Activated CD4-positive, alpha-beta T cell treated with anti-CD3 and anti-CD28 coated beads for 36 hours (primary cell): ENCODE data around the gene WDR20. TPM values are rescaled to one million over a fixed set of nuclear protein-coding genes. Genes with fewer than 3 reads are reported as not detected.
A peak's percentile ranks its signal among the peaks of the same experiment; 100 is the strongest.
"Not testable (repeated sequence)": the region's sequence is repeated elsewhere in the genome, so short reads cannot be mapped to it uniquely, and the experiment has no call there.

Experiments used
- ATAC-seq: fragments of 200-7000 bp; cut with Tn5 transposase; one replicate; pipeline ENCODE4 v1.10.0; 2021; ENCODE audit warnings: mild to moderate bottlenecking, moderate library complexity
- CTCF ChIA-PET: fragments of 350-600 bp; sonication (Branson Sonifier 250); formaldehyde crosslinking; loops from one replicate; lab custom pipeline; 2021; ENCODE audit warnings: antibody characterized with exemption; lab: Charles Lee
- POLR2A ChIA-PET: fragments of 350-600 bp; sonication (Branson Sonifier 250); formaldehyde crosslinking; loops from one replicate; lab custom pipeline; 2021; ENCODE audit warnings: antibody characterized with exemption, inconsistent platforms; lab: Charles Lee
- DNase-seq: peaks from one replicate; pipeline ENCODE4 v3.0.0-alpha.2; 2020
- H3K27ac Mint-ChIP-seq: one replicate; pipeline ENCODE4 v1.8.0; 2021; ENCODE audit warnings: mixed read lengths
- H3K27me3 Mint-ChIP-seq: one replicate; pipeline ENCODE4 v1.8.0; 2021; ENCODE audit warnings: mixed read lengths
- H3K36me3 Mint-ChIP-seq: one replicate; pipeline ENCODE4 v1.8.0; 2021; ENCODE audit warnings: low read depth, mixed read lengths
- H3K4me1 Mint-ChIP-seq: one replicate; pipeline ENCODE4 v1.8.0; 2021; ENCODE audit warnings: mixed read lengths
- H3K4me3 Mint-ChIP-seq: one replicate; pipeline ENCODE4 v1.8.0; 2021; ENCODE audit warnings: mild to moderate bottlenecking, moderate library complexity, mixed read lengths
- H3K9me3 Mint-ChIP-seq: one replicate; pipeline ENCODE4 v1.8.0; 2021; ENCODE audit warnings: low read depth, mixed read lengths
- intact Hi-C, 2 experiments: fragments of 100-400 bp; cut with DNase I in 1 of 2; cut with micrococcal nuclease in 1 of 2; formaldehyde crosslinking; loops; one replicate each; pipeline versions ENCODE4 v1.14.2 to v1.15.1; 2022 to 2024; cut with DNase I, micrococcal nuclease
- total RNA-seq, 2 experiments: library from RNA; stranded (reverse); gene quantifications; one replicate each; pipeline ENCODE4 v1.2.3, GENCODE V29; 2021

Gene WDR20
- total RNA-seq, 2 experiments from 2014 or later: 18.2 to 24.8 TPM

DNA sequence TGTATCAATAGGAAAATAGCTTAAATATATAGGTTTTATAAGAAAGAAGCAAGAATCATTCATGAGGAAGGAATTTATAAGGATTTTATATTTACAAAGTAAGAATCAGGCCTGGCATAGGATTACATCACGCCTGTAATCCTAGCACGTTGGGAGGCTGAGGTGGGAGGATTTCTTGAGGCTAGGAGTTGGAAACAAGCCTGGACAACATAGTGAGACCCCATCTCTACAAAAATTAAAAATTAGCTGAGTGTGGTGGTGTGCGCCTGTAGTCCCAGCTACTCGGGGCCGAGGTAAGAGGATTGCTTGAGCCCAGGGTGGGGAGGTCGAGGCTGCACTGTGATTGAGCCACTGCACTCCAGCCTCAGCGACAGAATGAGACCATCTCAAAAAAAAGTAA lies 10.4 kb downstream of the WDR20 start:
- intact Hi-C loops: no loop called here
- POLR2A ChIA-PET: no interaction called here
- no peak for DNase-seq
- CTCF ChIA-PET: interaction anchor here (1.3 to 1.4 kb wide), 2 partner anchors 12 to 14 kb away, joined by 3 to 4 read pairs; no protein-coding TSS in a partner anchor
- peaks cover 37% of the 10 kb centered on the region for H3K4me1 Mint-ChIP-seq
- no peak overlapping the region for H3K4me3 Mint-ChIP-seq
- ATAC-seq: no peak
- no peaks in the 10 kb centered on the region for H3K27me3 Mint-ChIP-seq
- H3K27ac Mint-ChIP-seq: no peak overlapping the region
- H3K9me3 Mint-ChIP-seq: no peaks in the 10 kb centered on the region
- peaks cover 40% of the 10 kb centered on the region for H3K36me3 Mint-ChIP-seq

DNA sequence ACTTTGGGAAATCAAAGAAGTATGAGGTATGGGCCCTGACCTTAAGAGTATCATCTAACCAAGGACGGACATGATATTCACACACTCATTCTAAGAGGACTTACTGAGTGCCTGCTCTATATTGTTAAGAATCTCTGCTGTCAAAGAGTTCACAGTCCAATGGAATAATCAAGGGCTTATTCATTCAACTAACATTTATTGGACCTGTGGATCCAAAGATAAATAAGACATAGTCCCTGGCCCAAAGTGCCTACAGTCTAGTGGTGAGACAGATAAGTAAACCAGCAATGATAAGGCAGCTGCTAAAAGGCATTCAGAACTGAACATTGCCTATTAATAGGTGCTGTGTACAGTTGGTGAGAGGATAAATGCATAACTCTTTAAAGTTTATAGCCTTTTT lies 11.0 kb downstream of the WDR20 start:
- ATAC-seq (no peak), DNase-seq (no peak)
- ChIA-PET POLR2A (interaction anchor here (0.7 kb wide), 1 partner anchor 15 kb away, joined by 4 read pairs; no protein-coding TSS in a partner anchor), CTCF (interaction anchor here (0.6 to 1.4 kb wide), 3 partner anchors 12 to 51 kb away, joined by 3 to 4 read pairs (median 3); no protein-coding TSS in a partner anchor)
- H3K27ac Mint-ChIP-seq: no peak overlapping the region
- H3K36me3 Mint-ChIP-seq: peaks cover 39% of the 10 kb centered on the region
- intact Hi-C loops: no loop called here
- no peaks in the 10 kb centered on the region for H3K9me3 Mint-ChIP-seq
- peaks cover 34% of the 10 kb centered on the region for H3K4me1 Mint-ChIP-seq
- H3K4me3 Mint-ChIP-seq: no peak overlapping the region
- H3K27me3 Mint-ChIP-seq: no peaks in the 10 kb centered on the region

DNA sequence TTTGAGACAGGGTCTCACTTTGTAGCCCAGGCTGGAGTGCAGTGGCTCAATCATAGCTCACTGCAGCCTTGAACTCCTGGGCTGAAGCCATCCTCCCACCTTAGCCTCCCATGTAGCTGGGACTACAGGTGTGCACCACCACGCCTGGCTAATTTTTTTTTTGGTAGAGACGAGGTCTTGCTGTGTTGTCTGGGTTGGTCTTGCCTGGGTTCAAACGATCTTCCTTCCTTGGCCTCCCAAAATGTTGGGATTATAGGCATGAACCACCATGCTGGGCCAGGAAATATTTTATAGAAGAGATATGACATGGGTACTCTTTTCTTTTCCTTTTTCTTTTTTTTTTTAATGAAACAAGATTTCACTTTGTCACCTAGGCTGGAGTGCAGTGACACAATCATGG lies 11.7 kb downstream of the WDR20 start:
- H3K4me3 Mint-ChIP-seq, H3K9me3 Mint-ChIP-seq, ATAC-seq, H3K27me3 Mint-ChIP-seq, intact Hi-C loops, DNase-seq, H3K27ac Mint-ChIP-seq: not testable (repeated sequence)
- ChIA-PET CTCF (interaction anchor here (1.4 kb wide), 1 partner anchor 13 kb away, joined by 4 read pairs; no protein-coding TSS in a partner anchor), POLR2A (interaction anchor here (0.7 kb wide), 1 partner anchor 14 kb away, joined by 4 read pairs; no protein-coding TSS in a partner anchor)
- H3K36me3 Mint-ChIP-seq: peaks cover 35% of the 10 kb centered on the region
- peaks cover 27% of the 10 kb centered on the region for H3K4me1 Mint-ChIP-seq

DNA sequence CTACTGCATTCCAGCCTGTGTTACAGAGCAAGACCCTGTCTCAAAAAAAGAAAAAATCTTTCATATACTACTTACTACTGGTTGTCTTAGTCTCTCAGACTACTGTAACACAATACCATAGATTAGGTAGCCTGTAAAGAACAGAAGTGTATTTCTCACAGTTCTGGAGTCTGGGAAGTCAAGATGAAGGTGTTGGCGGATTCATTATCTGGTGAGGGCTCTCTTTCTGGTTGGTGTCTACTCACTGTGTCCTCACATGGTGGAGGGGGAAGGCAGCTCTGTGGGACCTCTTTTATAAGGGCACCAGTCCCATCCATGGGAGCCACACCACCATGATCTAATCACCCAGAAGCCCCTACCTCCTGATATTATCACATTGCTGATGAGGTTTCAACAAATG lies 14.4 kb downstream of the WDR20 start:
- H3K27ac Mint-ChIP-seq: no peak overlapping the region
- H3K4me3 Mint-ChIP-seq: no peak overlapping the region
- ATAC-seq (no peak), DNase-seq (no peak)
- H3K27me3 Mint-ChIP-seq: no peaks in the 10 kb centered on the region
- peaks cover 28% of the 10 kb centered on the region for H3K36me3 Mint-ChIP-seq
- ChIA-PET CTCF (interaction anchor here (0.6 to 1.2 kb wide), 2 partner anchors 9 to 13 kb away, joined by 3 to 5 read pairs; no protein-coding TSS in a partner anchor), POLR2A (interaction anchor here (0.6 kb wide), 1 partner anchor 20 kb away, joined by 3 read pairs; no protein-coding TSS in a partner anchor)
- H3K9me3 Mint-ChIP-seq: no peaks in the 10 kb centered on the region
- H3K4me1 Mint-ChIP-seq: peaks cover 32% of the 10 kb centered on the region
- intact Hi-C loops: no loop called here

- DNase-seq (no peak), ATAC-seq (peak; percentile 53)
- no peak overlapping the region for H3K4me3 Mint-ChIP-seq
- CTCF ChIA-PET: interaction anchor here (0.6 to 1.2 kb wide), 2 partner anchors 9 to 14 kb away, joined by 4 to 5 read pairs; no protein-coding TSS in a partner anchor
- H3K4me1 Mint-ChIP-seq: peaks cover 37% of the 10 kb centered on the region
- POLR2A ChIA-PET: no interaction called here
- H3K27ac Mint-ChIP-seq: peak overlapping the region; percentile 56
- intact Hi-C loops: no loop called here
- H3K27me3 Mint-ChIP-seq: no peaks in the 10 kb centered on the region
- no peaks in the 10 kb centered on the region for H3K9me3 Mint-ChIP-seq
- peaks cover 26% of the 10 kb centered on the region for H3K36me3 Mint-ChIP-seq
Measured at GRCh38 chr14:102154821-102155549, 15.3 kb downstream of the WDR20 start.

DNA sequence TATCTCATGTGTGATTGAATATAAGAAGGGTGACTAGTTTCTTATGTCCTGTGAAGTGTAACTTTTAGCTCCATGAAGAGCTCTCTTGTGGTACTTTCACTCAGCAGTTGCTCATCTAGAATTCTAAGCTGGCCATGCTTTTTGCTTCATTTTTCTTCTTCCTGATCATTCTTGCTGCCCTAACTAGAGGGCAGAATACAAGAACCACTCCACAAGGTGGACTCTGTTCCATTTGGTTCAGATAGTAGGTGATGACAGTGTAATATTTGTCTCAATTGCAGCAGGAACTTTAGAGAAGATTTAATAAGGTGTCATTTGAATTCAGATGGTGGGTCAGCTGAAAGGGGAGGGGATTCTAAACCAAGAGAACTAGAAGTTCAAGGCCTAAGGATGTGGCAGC lies 17.6 kb downstream of the WDR20 start:
- Mint-ChIP-seq H3K4me3 (no peak overlapping the region), H3K36me3 (peaks cover 16% of the 10 kb centered on the region), H3K27me3 (no peaks in the 10 kb centered on the region), H3K27ac (no peak overlapping the region), H3K9me3 (no peaks in the 10 kb centered on the region), H3K4me1 (peaks cover 41% of the 10 kb centered on the region)
- ChIA-PET POLR2A (no interaction called here), CTCF (no interaction called here)
- DNase-seq: no peak
- no peak for ATAC-seq
- intact Hi-C loops: no loop called here

GRCh38 chr14:102158797-102159196 lies 19.1 kb downstream of the WDR20 start:
- CTCF ChIA-PET: no interaction called here
- intact Hi-C loops: no loop called here
- H3K4me1 Mint-ChIP-seq: peaks cover 46% of the 10 kb centered on the region
- H3K9me3 Mint-ChIP-seq: no peaks in the 10 kb centered on the region
- POLR2A ChIA-PET: interaction anchor here (0.7 kb wide), 1 partner anchor 55 kb away, joined by 3 read pairs; no protein-coding TSS in a partner anchor
- H3K4me3 Mint-ChIP-seq: no peak overlapping the region
- peaks cover 10% of the 10 kb centered on the region for H3K36me3 Mint-ChIP-seq
- no peak overlapping the region for H3K27ac Mint-ChIP-seq
- no peaks in the 10 kb centered on the region for H3K27me3 Mint-ChIP-seq
- DNase-seq (no peak), ATAC-seq (peak; percentile 23)

DNA sequence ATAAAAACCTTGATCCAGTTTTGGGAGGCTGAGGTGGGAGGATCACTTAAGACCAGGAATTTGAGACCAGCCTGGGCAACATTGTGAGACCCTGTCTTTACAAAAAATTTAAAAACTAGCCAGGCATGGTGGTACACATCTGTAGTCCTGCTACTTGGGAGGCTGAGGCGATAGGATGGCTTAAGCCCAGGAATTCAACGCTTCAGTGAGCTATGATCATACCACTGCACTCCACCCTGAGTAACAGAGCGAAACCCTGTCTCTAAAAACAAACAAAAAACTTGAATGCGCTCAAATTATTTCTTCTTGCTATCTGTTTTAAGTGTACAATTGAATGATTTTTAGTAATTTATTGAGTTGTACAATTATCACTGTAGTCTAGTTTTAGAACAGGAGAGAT lies 20.1 kb downstream of the WDR20 start:
- Mint-ChIP-seq H3K27me3 (no peaks in the 10 kb centered on the region), H3K4me3 (no peak overlapping the region), H3K4me1 (peaks cover 49% of the 10 kb centered on the region), H3K9me3 (no peaks in the 10 kb centered on the region), H3K27ac (no peak overlapping the region), H3K36me3 (peaks cover 16% of the 10 kb centered on the region)
- POLR2A ChIA-PET: no interaction called here
- intact Hi-C loops: no loop called here
- CTCF ChIA-PET: interaction anchor here (1.0 kb wide), 1 partner anchor 19 kb away, joined by 3 read pairs; no protein-coding TSS in a partner anchor
- DNase-seq: no peak
- ATAC-seq: no peak

DNA sequence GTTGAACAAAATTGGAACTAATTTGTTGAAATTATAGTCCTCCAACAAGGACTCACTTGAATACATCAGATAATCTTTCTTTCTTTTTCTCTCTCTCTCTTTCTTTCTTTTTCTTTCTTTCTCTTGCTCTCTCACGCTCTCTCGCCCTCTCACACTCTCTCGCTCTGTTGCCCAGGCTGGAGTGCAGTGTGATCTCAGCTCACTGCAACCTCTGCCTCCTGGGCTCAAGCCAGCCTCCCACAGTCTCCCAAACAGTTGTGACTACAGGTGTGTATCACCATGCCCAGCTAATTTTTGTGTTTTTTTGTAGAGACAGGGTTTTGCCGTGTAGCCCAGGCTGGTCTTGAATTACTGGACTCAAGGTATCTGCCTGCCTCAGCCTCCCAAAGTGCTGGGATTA lies 22.8 kb downstream of the WDR20 start:
- Mint-ChIP-seq H3K27ac (no peak overlapping the region), H3K36me3 (peaks cover 17% of the 10 kb centered on the region), H3K27me3 (no peaks in the 10 kb centered on the region), H3K4me1 (peaks cover 57% of the 10 kb centered on the region), H3K9me3 (no peaks in the 10 kb centered on the region), H3K4me3 (no peak overlapping the region)
- ChIA-PET CTCF (interaction anchor here (0.6 to 1.7 kb wide), 2 partner anchors 12 to 276 kb away, joined by 3 to 4 read pairs; no protein-coding TSS in a partner anchor), POLR2A (no interaction called here)
- intact Hi-C loops: no loop called here
- DNase-seq (no peak), ATAC-seq (no peak)

GRCh38 chr14:102164241-102164641 lies 24.5 kb downstream of the WDR20 start:
- CTCF ChIA-PET: interaction anchor here (0.7 to 1.5 kb wide), 2 partner anchors 14 to 17 kb away, joined by 4 read pairs; no protein-coding TSS in a partner anchor
- no peak overlapping the region for H3K4me3 Mint-ChIP-seq
- no peak for DNase-seq
- no peak for ATAC-seq
- H3K27me3 Mint-ChIP-seq: no peaks in the 10 kb centered on the region
- intact Hi-C loops: no loop called here
- POLR2A ChIA-PET: interaction anchor here (0.8 kb wide), 1 partner anchor 11 kb away, joined by 4 read pairs; no protein-coding TSS in a partner anchor
- peaks cover 54% of the 10 kb centered on the region for H3K4me1 Mint-ChIP-seq
- H3K36me3 Mint-ChIP-seq: peaks cover 17% of the 10 kb centered on the region
- H3K27ac Mint-ChIP-seq: no peak overlapping the region
- H3K9me3 Mint-ChIP-seq: no peaks in the 10 kb centered on the region

DNA sequence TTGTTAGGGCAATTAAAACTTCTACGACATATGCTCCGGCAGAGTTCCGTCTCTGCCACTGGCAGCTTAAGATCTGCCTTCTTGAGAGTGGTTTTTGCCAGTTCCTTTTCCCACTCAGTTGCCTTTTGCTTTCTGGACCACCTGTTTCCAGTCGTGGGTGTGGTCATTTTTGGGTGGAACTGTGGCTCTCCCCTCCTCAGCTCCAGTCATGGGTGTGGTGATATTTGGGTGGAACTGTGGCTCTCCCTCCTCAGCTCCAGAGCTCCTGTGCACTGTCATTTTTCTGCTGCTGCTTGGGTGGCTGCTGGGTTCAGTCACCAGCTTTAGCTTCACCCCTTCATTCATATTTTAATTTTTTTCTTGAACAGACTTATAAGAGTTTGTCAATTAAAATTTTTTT lies 25.3 kb downstream of the WDR20 start:
- peaks cover 51% of the 10 kb centered on the region for H3K4me1 Mint-ChIP-seq
- ATAC-seq (no peak), DNase-seq (no peak)
- POLR2A ChIA-PET: interaction anchor here (0.7 kb wide), 2 partner anchors 9 to 12 kb away, joined by 3 to 7 read pairs; no protein-coding TSS in a partner anchor
- H3K9me3 Mint-ChIP-seq: no peaks in the 10 kb centered on the region
- CTCF ChIA-PET: interaction anchor here (0.5 to 1.5 kb wide), 3 partner anchors 16 to 171 kb away, joined by 3 to 7 read pairs (median 4); no protein-coding TSS in a partner anchor
- no peak overlapping the region for H3K4me3 Mint-ChIP-seq
- intact Hi-C loops: no loop called here
- H3K27ac Mint-ChIP-seq: no peak overlapping the region
- H3K27me3 Mint-ChIP-seq: no peaks in the 10 kb centered on the region
- peaks cover 17% of the 10 kb centered on the region for H3K36me3 Mint-ChIP-seq
